H9 (cell line): ENCODE data around the gene PEDS1. TPM values are rescaled to one million over a fixed set of nuclear protein-coding genes. Genes with fewer than 3 reads are reported as not detected.

Experiments
- DNase-seq: peaks from one replicate; pipeline ENCODE4 v3.0.0-alpha.2; 2017
- H2AFZ ChIP-seq: one replicate; pipeline ENCODE4 v1.6.1; 2013; ENCODE audit warnings: mild to moderate bottlenecking, low read length, control low read depth, moderate library complexity
- H2AK5ac ChIP-seq: 2 replicates; pipeline ENCODE4 v1.6.1; 2013; ENCODE audit warnings: low read length, control low read depth, mixed read lengths; ENCODE audit not compliant: insufficient read length
- H2BK120ac ChIP-seq: one replicate; pipeline ENCODE4 v1.6.1; 2013; ENCODE audit warnings: low read depth, mild to moderate bottlenecking, low read length, control low read depth, inconsistent platforms; ENCODE audit not compliant: poor library complexity, severe bottlenecking
- H2BK12ac ChIP-seq: 2 replicates; pipeline ENCODE4 v1.6.1; 2013; ENCODE audit warnings: low read length, control low read depth, mixed read lengths, low read depth; ENCODE audit not compliant: insufficient read length
- H2BK15ac ChIP-seq: 2 replicates; pipeline ENCODE4 v1.6.1; 2013; ENCODE audit warnings: low read depth, low read length, control low read depth
- H2BK20ac ChIP-seq: one replicate; pipeline ENCODE4 v1.6.1; 2013; ENCODE audit warnings: low read depth, mild to moderate bottlenecking, low read length, control low read depth, inconsistent platforms; ENCODE audit not compliant: poor library complexity, severe bottlenecking
- H2BK5ac ChIP-seq: 2 replicates; pipeline ENCODE4 v1.6.1; 2013; ENCODE audit warnings: low read length, control low read depth, mixed read lengths; ENCODE audit not compliant: insufficient read length
- H3K14ac ChIP-seq: 2 replicates; pipeline ENCODE4 v1.6.1; 2013; ENCODE audit warnings: low read length, control low read depth; ENCODE audit not compliant: insufficient read depth
- H3K18ac ChIP-seq: 2 replicates; pipeline ENCODE4 v1.6.1; 2013; ENCODE audit warnings: low read depth, mild to moderate bottlenecking, mixed read lengths, low read length, control low read depth; ENCODE audit not compliant: insufficient read length
- H3K23ac ChIP-seq: 2 replicates; pipeline ENCODE4 v1.6.1; 2013; ENCODE audit warnings: low read length, control low read depth, mixed read lengths, low read depth; ENCODE audit not compliant: insufficient read length
- H3K23me2 ChIP-seq: 2 replicates; pipeline ENCODE4 v1.6.1; 2013; ENCODE audit warnings: low read depth, mild to moderate bottlenecking, mixed read lengths, low read length, control low read depth; ENCODE audit not compliant: insufficient read length, poor library complexity, severe bottlenecking
- H3K27ac ChIP-seq: 2 replicates; pipeline ENCODE4 v1.5.1; 2013; ENCODE audit warnings: low read length, control low read depth, mixed read lengths, low read depth; ENCODE audit not compliant: insufficient read length
- H3K27me3 ChIP-seq: 2 replicates; pipeline ENCODE4 v1.6.1; 2013; ENCODE audit warnings: low read length, control low read depth, inconsistent platforms; ENCODE audit not compliant: insufficient read depth
- H3K4ac ChIP-seq: 2 replicates; pipeline ENCODE4 v1.6.1; 2013; ENCODE audit warnings: low read depth, mild to moderate bottlenecking, control low read depth, inconsistent platforms, low read length, moderate library complexity
- H3K4me1 ChIP-seq: 2 replicates; pipeline ENCODE4 v1.6.1; 2013; ENCODE audit warnings: low read length, control low read depth, inconsistent platforms; ENCODE audit not compliant: insufficient read depth
- H3K4me2 ChIP-seq: 2 replicates; pipeline ENCODE4 v1.6.1; 2013; ENCODE audit warnings: low read length, control low read depth, mixed read lengths; ENCODE audit not compliant: insufficient read length, insufficient read depth
- H3K56ac ChIP-seq: 2 replicates; pipeline ENCODE4 v1.6.1; 2013; ENCODE audit warnings: low read depth, mild to moderate bottlenecking, mixed read lengths, low read length, control low read depth; ENCODE audit not compliant: insufficient read length
- H3K79me1 ChIP-seq: 2 replicates; pipeline ENCODE4 v1.6.1; 2013; ENCODE audit warnings: low read depth, mild to moderate bottlenecking, moderate library complexity, low read length, control low read depth, inconsistent platforms; ENCODE audit not compliant: insufficient read depth, poor library complexity, severe bottlenecking
- H3K79me2 ChIP-seq: 2 replicates; pipeline ENCODE4 v1.6.1; 2013; ENCODE audit warnings: low read length, control low read depth, inconsistent platforms; ENCODE audit not compliant: insufficient read depth
- H3K9ac ChIP-seq: 2 replicates; pipeline ENCODE4 v1.6.1; 2013; ENCODE audit warnings: low read length, control low read depth, mixed read lengths; ENCODE audit not compliant: insufficient read length; ENCODE audit errors: extremely low read depth
- H3K9me3 ChIP-seq: one replicate; pipeline ENCODE4 v1.6.1; 2013; ENCODE audit warnings: low read depth, low read length, inconsistent platforms; ENCODE audit not compliant: control insufficient read depth
- H3T11ph ChIP-seq: one replicate; pipeline ENCODE4 v1.6.1; 2013; ENCODE audit warnings: mild to moderate bottlenecking, low read length, control low read depth, inconsistent platforms
- H4K20me1 ChIP-seq: one replicate; pipeline ENCODE4 v1.6.1; 2013; ENCODE audit not compliant: control insufficient read depth, insufficient read length, insufficient read depth
- H4K5ac ChIP-seq: 2 replicates; pipeline ENCODE4 v1.6.1; 2013; ENCODE audit warnings: low read depth, mild to moderate bottlenecking, mixed read lengths, low read length, control low read depth; ENCODE audit not compliant: insufficient read length
- H4K8ac ChIP-seq: replicated peaks from 2 replicates; pipeline ENCODE4 v1.6.1; 2013; ENCODE audit warnings: low read length, control low read depth, mixed read lengths, low read depth; ENCODE audit not compliant: insufficient read length
- H4K91ac ChIP-seq: 2 replicates; pipeline ENCODE4 v1.6.1; 2013; ENCODE audit warnings: low read depth, mild to moderate bottlenecking, moderate library complexity, mixed read lengths, low read length, control low read depth; ENCODE audit not compliant: insufficient read length
- H3K27ac Mint-ChIP-seq, 3 experiments: 2 replicates in 2 of 3; 3 replicates in 1 of 3; pipeline ENCODE4 v1.8.0; 2020 to 2021; ENCODE audit warnings: mixed read lengths in 3 of 3, mild to moderate bottlenecking in 1 of 3, moderate library complexity in 1 of 3
- H3K27me3 Mint-ChIP-seq: 2 replicates; pipeline ENCODE4 v1.8.0; 2021; ENCODE audit warnings: low read depth, mild to moderate bottlenecking, moderate library complexity, mixed read lengths
- H3K36me3 Mint-ChIP-seq, 3 experiments: 2 replicates in 2 of 3; 3 replicates in 1 of 3; pipeline ENCODE4 v1.8.0; 2020 to 2021; ENCODE audit warnings: low read depth in 3 of 3, mixed read lengths in 3 of 3; ENCODE audit not compliant: insufficient read depth in 1 of 3
- H3K4me1 Mint-ChIP-seq, 2 experiments: 2 replicates each; pipeline ENCODE4 v1.8.0; 2020; ENCODE audit warnings: mixed read lengths in 2 of 2
- H3K4me3 Mint-ChIP-seq, 2 experiments: 2 replicates in 1 of 2; 3 replicates in 1 of 2; pipeline ENCODE4 v1.8.0; 2020 to 2021; ENCODE audit warnings: mild to moderate bottlenecking in 2 of 2, mixed read lengths in 2 of 2, moderate library complexity in 1 of 2
- H3K9me3 Mint-ChIP-seq, 2 experiments: 2 replicates in 1 of 2; 3 replicates in 1 of 2; pipeline ENCODE4 v1.8.0; 2020; ENCODE audit warnings: mild to moderate bottlenecking in 2 of 2, mixed read lengths in 2 of 2, moderate library complexity in 1 of 2
- CTCF ChIP-seq: fragments of 200-600 bp; sonication (generic); conservative IDR thresholded peaks from 3 replicates; pipeline ENCODE4 v1.8.0; 2021; ENCODE audit warnings: antibody characterized with exemption, mild to moderate bottlenecking
- WGBS: extraction: QIAGEN DNeasy Blood & Tissue Kit; methylation state at CpG from one replicate; pipeline ENCODE4 v1.1.7; 2013; ENCODE audit warnings: missing lambda C conversion rate, low lambda C conversion rate, mixed read lengths; ENCODE audit not compliant: insufficient read length; ENCODE audit errors: extremely low coverage; 5-methylcytosine and 5-hydroxymethylcytosine counted together
- total RNA-seq: library from RNA; stranded (reverse); gene quantifications from 2 replicates; pipeline ENCODE4 v1.2.1, GENCODE V29; 2021

The PEDS1 gene
- total RNA-seq, 1 experiment from 2014 or later, result 29.3 TPM

GRCh38 chr20:50191544-50192363 lies 38.2 kb upstream of the PEDS1 start:
- H2BK15ac ChIP-seq, result no peak overlapping the region
- H3K27me3 ChIP-seq, result no peaks in the 10 kb centered on the region
- H3K4me1 Mint-ChIP-seq, result peaks cover 41 to 56% of the 10 kb centered on the region in 2 experiments
- peaks cover 3% of the 10 kb centered on the region; the same call in 1 of the 2 replicates for H3K4me1 ChIP-seq
- no peak overlapping the region for H3K4ac ChIP-seq
- peaks cover 0 to 5% (median 0%) of the 10 kb centered on the region in 3 experiments; a peak in 3 of 7 replicates for H3K36me3 Mint-ChIP-seq
- H2BK120ac ChIP-seq, result no peak overlapping the region
- H3K23me2 ChIP-seq, result peaks cover 5% of the 10 kb centered on the region
- H3K4me3 Mint-ChIP-seq, result peak overlapping the region; percentile 87 to 95
- no peak overlapping the region for H3K27ac ChIP-seq
- H2AK5ac ChIP-seq, result no peak overlapping the region
- H3T11ph ChIP-seq, result no peak overlapping the region
- H4K5ac ChIP-seq, result no peak overlapping the region
- peak overlapping the region; percentile 46 for H3K18ac ChIP-seq
- H4K8ac ChIP-seq, result no peak overlapping the region
- peak overlapping the region; percentile 74 to 97 (median 97); a peak in 5 of 7 replicates for H3K27ac Mint-ChIP-seq
- H2BK20ac ChIP-seq, result no peak overlapping the region
- H3K27me3 Mint-ChIP-seq, result no peaks in the 10 kb centered on the region
- peak; percentile 64 for DNase-seq
- TF ChIP-seq CTCF, result peak; percentile 58
- H3K9ac ChIP-seq, result peak overlapping the region; percentile 13
- peak overlapping the region; percentile 35 for H3K4me2 ChIP-seq
- H2AFZ ChIP-seq, result no peak overlapping the region
- H3K79me2 ChIP-seq, result peaks cover 1% of the 10 kb centered on the region; the same call in 1 of the 2 replicates
- no peak overlapping the region for H2BK12ac ChIP-seq
- no peak overlapping the region for H2BK5ac ChIP-seq
- no CpG with 5 or more reads among the region's 96 CpGs for WGBS
- no peaks in the 10 kb centered on the region for H3K79me1 ChIP-seq
- H4K20me1 ChIP-seq, result peaks cover 3% of the 10 kb centered on the region
- no peaks in the 10 kb centered on the region for H3K9me3 ChIP-seq
- no peak overlapping the region for H3K23ac ChIP-seq
- no peak overlapping the region for H4K91ac ChIP-seq
- H3K14ac ChIP-seq, result peak overlapping the region; percentile 36
- no peak overlapping the region for H3K56ac ChIP-seq
- H3K9me3 Mint-ChIP-seq, result no peaks in the 10 kb centered on the region; a peak in 1 of 5 replicates
